Neural progenitor cell (in vitro differentiated cells): ENCODE data around the gene MIAT. TPM values are rescaled to one million over a fixed set of nuclear protein-coding genes. Genes with fewer than 3 reads are reported as not detected.
A peak's percentile ranks its signal among the peaks of the same experiment; 100 is the strongest.
"Not testable (repeated sequence)": the region's sequence is repeated elsewhere in the genome, so short reads cannot be mapped to it uniquely, and the experiment has no call there.

Experiments used
- DNase-seq: peaks from one replicate; pipeline ENCODE4 v3.0.0-alpha.2; 2016; ENCODE audit warnings: low spot score
- H2AFZ ChIP-seq: fragments of 200-600 bp; sonication (generic); replicated peaks from 2 replicates; pipeline ENCODE4 v1.6.1; 2016; ENCODE audit warnings: antibody characterized with exemption
- H3F3A ChIP-seq: fragments of 200-600 bp; sonication (generic); 2 replicates; pipeline ENCODE4 v1.6.1; 2016; ENCODE audit warnings: antibody characterized with exemption, low read depth
- H3K27ac ChIP-seq: fragments of 200-600 bp; sonication (generic); 2 replicates; pipeline ENCODE4 v1.5.1; 2016; ENCODE audit warnings: mild to moderate bottlenecking
- H3K27me3 ChIP-seq: fragments of 200-600 bp; sonication (generic); 2 replicates; pipeline ENCODE4 v1.6.1; 2016; ENCODE audit warnings: mild to moderate bottlenecking, moderate library complexity
- H3K36me3 ChIP-seq: fragments of 200-600 bp; sonication (generic); 2 replicates; pipeline ENCODE4 v1.5.1; 2016
- H3K4me1 ChIP-seq: fragments of 200-600 bp; sonication (generic); 2 replicates; pipeline ENCODE4 v1.6.1; 2016; ENCODE audit warnings: mixed run types
- H3K4me2 ChIP-seq: fragments of 200-600 bp; sonication (generic); 2 replicates; pipeline ENCODE4 v1.6.1; 2016
- H3K4me3 ChIP-seq: fragments of 200-600 bp; sonication (generic); 2 replicates; pipeline ENCODE4 v1.5.1; 2016
- H3K79me2 ChIP-seq: fragments of 200-600 bp; sonication (generic); 2 replicates; pipeline ENCODE4 v1.6.1; 2016; ENCODE audit warnings: low read depth
- H3K9ac ChIP-seq: fragments of 200-600 bp; sonication (generic); 2 replicates; pipeline ENCODE4 v1.6.1; 2016
- H3K9me3 ChIP-seq: fragments of 200-600 bp; sonication (generic); 2 replicates; pipeline ENCODE4 v1.5.1; 2016; ENCODE audit warnings: low read depth
- H4K20me1 ChIP-seq: fragments of 200-600 bp; sonication (generic); 2 replicates; pipeline ENCODE4 v1.6.1; 2016; ENCODE audit warnings: low read depth
- H3K27ac Mint-ChIP-seq: 3 replicates; pipeline ENCODE4 v1.8.0; 2021; ENCODE audit warnings: mixed read lengths
- H3K27me3 Mint-ChIP-seq: 2 replicates; pipeline ENCODE4 v1.8.0; 2022; ENCODE audit warnings: low read depth, mild to moderate bottlenecking, inconsistent platforms, moderate library complexity, mixed read lengths; ENCODE audit not compliant: insufficient read depth
- H3K36me3 Mint-ChIP-seq: 3 replicates; pipeline ENCODE4 v1.8.0; 2021; ENCODE audit warnings: mixed read lengths
- H3K4me1 Mint-ChIP-seq: 3 replicates; pipeline ENCODE4 v1.8.0; 2021; ENCODE audit warnings: mixed read lengths
- H3K4me3 Mint-ChIP-seq: 3 replicates; pipeline ENCODE4 v1.8.0; 2021; ENCODE audit warnings: mild to moderate bottlenecking, moderate library complexity, mixed read lengths
- H3K9me3 Mint-ChIP-seq: 3 replicates; pipeline ENCODE4 v1.8.0; 2020; ENCODE audit warnings: mixed read lengths
- CTCF ChIP-seq: fragments of 200-600 bp; sonication (generic); IDR thresholded peaks from 2 replicates; pipeline ENCODE4 v1.5.1; 2017; ENCODE audit warnings: antibody characterized with exemption, mild to moderate bottlenecking
- EZH2 ChIP-seq: fragments of 200-600 bp; sonication (generic); IDR thresholded peaks from 2 replicates; pipeline ENCODE4 v1.6.1; 2017; ENCODE audit warnings: antibody characterized with exemption, mild to moderate bottlenecking, moderate library complexity
- EZH2phosphoT487 ChIP-seq: fragments of 200-600 bp; sonication (generic); IDR thresholded peaks from 2 replicates; pipeline ENCODE4 v1.6.1; 2017; ENCODE audit warnings: antibody characterized with exemption
- total RNA-seq: library from RNA; depleted of rRNA; stranded (reverse); fragments of >200 nt; gene quantifications from 2 replicates; pipeline ENCODE4 v1.2.3, GENCODE V29; 2015; ENCODE audit warnings: low replicate concordance

Gene MIAT
- total RNA-seq, 1 donor from 2014 or later, result 262 TPM

- Histone ChIP-seq H3F3A (peaks cover 16% of the 10 kb centered on the region), H3K36me3 (no peaks in the 10 kb centered on the region), H3K9ac (no peak overlapping the region), H3K4me1 (peaks cover 31% of the 10 kb centered on the region), H3K4me3 (no peak overlapping the region), H2AFZ (no peak overlapping the region), H3K4me2 (no peak overlapping the region), H4K20me1 (no peaks in the 10 kb centered on the region), H3K27me3 (peaks cover 28% of the 10 kb centered on the region), H3K9me3 (no peaks in the 10 kb centered on the region), H3K27ac (no peak overlapping the region), H3K79me2 (no peaks in the 10 kb centered on the region)
- Mint-ChIP-seq H3K9me3 (no peaks in the 10 kb centered on the region), H3K27ac (no peak overlapping the region), H3K36me3 (no peaks in the 10 kb centered on the region), H3K4me3 (no peak overlapping the region), H3K27me3 (peaks cover 15% of the 10 kb centered on the region), H3K4me1 (peaks cover 38% of the 10 kb centered on the region)
- DNase-seq, result no peak
- TF ChIP-seq CTCF, result no peak
- no peak for TF ChIP-seq EZH2
- no peak for TF ChIP-seq EZH2phosphoT487
Measured at GRCh38 chr22:26610072-26610958, 47.1 kb upstream of the MIAT start.

GRCh38 chr22:26610996-26611395 lies 46.4 kb upstream of the MIAT start:
- H3K4me3 Mint-ChIP-seq, result no peak overlapping the region
- DNase-seq, result no peak
- Histone ChIP-seq H3K9me3 (no peaks in the 10 kb centered on the region), H3K27me3 (peaks cover 28% of the 10 kb centered on the region), H3K36me3 (no peaks in the 10 kb centered on the region), H3K4me2 (no peak overlapping the region), H3F3A (peaks cover 21% of the 10 kb centered on the region), H3K9ac (no peak overlapping the region), H3K27ac (no peak overlapping the region), H2AFZ (no peak overlapping the region), H3K4me3 (no peak overlapping the region), H3K79me2 (no peaks in the 10 kb centered on the region), H4K20me1 (no peaks in the 10 kb centered on the region), H3K4me1 (peaks cover 35% of the 10 kb centered on the region)
- no peak overlapping the region for H3K27ac Mint-ChIP-seq
- H3K36me3 Mint-ChIP-seq, result no peaks in the 10 kb centered on the region
- TF ChIP-seq EZH2 (no peak), EZH2phosphoT487 (no peak), CTCF (no peak)
- no peaks in the 10 kb centered on the region for H3K9me3 Mint-ChIP-seq
- peaks cover 15% of the 10 kb centered on the region for H3K27me3 Mint-ChIP-seq
- peaks cover 42% of the 10 kb centered on the region for H3K4me1 Mint-ChIP-seq

- Histone ChIP-seq H3F3A (peaks cover 28% of the 10 kb centered on the region), H3K27me3 (peaks cover 28% of the 10 kb centered on the region), H3K4me3 (no peak overlapping the region), H3K9ac (no peak overlapping the region), H3K4me2 (no peak overlapping the region), H3K4me1 (peaks cover 51% of the 10 kb centered on the region), H2AFZ (no peak overlapping the region), H4K20me1 (no peaks in the 10 kb centered on the region), H3K9me3 (no peaks in the 10 kb centered on the region), H3K36me3 (no peaks in the 10 kb centered on the region), H3K79me2 (no peaks in the 10 kb centered on the region), H3K27ac (no peak overlapping the region)
- TF ChIP-seq CTCF, result no peak
- no peak for TF ChIP-seq EZH2
- no peak for TF ChIP-seq EZH2phosphoT487
- Mint-ChIP-seq H3K4me1 (peaks cover 57% of the 10 kb centered on the region), H3K36me3 (no peaks in the 10 kb centered on the region), H3K9me3 (no peaks in the 10 kb centered on the region), H3K27ac (no peak overlapping the region), H3K4me3 (no peak overlapping the region), H3K27me3 (peaks cover 19% of the 10 kb centered on the region)
- DNase-seq, result no peak
Measured at GRCh38 chr22:26612652-26613051, 44.7 kb upstream of the MIAT start.

- peaks cover 17% of the 10 kb centered on the region for H3K27me3 Mint-ChIP-seq
- not testable (repeated sequence) for H4K20me1 ChIP-seq
Measured at GRCh38 chr22:26613753-26614152, 43.6 kb upstream of the MIAT start.

More at GRCh38 chr22:26613753-26614152, 43.6 kb upstream of the MIAT start:
- H3F3A ChIP-seq, result peaks cover 27% of the 10 kb centered on the region
- H3K36me3 Mint-ChIP-seq, DNase-seq, H3K9ac ChIP-seq, H2AFZ ChIP-seq, H3K36me3 ChIP-seq, H3K79me2 ChIP-seq, H3K9me3 ChIP-seq, H3K4me3 ChIP-seq, H3K27ac Mint-ChIP-seq, H3K9me3 Mint-ChIP-seq, H3K27ac ChIP-seq: not testable (repeated sequence)
- H3K4me3 Mint-ChIP-seq, result peak overlapping the region; percentile 66
- peak overlapping the region; percentile 46 for H3K4me2 ChIP-seq
- peaks cover 28% of the 10 kb centered on the region for H3K27me3 ChIP-seq
- peaks cover 47% of the 10 kb centered on the region for H3K4me1 ChIP-seq
- peaks cover 56% of the 10 kb centered on the region for H3K4me1 Mint-ChIP-seq
